ENCODE results near the gene ATRAID. TPM values are rescaled to one million over a fixed set of nuclear protein-coding genes. Genes with fewer than 3 reads are reported as not detected.
A peak's percentile ranks its signal among the peaks of the same experiment; 100 is the strongest.

ATRAID gene
- total RNA-seq, 6 donors from 2014 or later = 53.4 to 126 (median 112) TPM

DNA sequence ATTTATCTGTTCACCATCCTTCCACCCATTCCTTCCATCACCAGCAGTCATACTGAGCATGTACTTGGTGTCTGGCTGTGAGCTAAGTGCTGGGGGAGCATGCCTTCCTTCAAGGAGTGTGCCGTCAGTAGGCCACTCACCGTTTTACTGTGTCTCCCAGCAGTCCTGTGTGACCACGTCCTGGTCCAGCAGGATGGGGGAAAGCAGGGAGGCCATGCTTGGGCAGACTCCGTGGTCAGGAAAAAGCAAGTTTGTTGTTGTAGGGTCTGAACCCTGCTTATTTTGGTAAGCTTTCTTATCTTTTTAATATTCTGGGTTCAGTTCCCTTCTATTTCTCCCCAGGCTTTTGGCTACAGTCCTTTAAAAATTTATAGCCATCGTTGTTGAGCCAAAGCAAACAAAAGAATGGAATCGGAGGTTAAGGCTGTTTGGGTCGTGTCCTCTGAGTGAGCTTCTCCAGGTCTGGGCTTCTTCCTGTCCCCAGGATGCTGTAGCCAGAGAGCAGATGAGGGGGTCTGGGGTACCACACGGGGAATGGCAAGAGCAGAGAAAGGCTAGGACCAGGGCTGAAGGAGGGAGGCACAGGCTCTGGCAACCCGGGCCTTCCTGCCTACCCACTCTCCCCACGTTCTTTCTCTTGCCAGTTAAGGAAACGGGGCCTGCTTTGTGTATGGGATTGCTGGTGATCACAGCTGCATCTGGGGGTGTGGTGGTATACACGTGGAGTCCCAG lies 37.5 kb downstream of the ATRAID start:
- DNase-seq (no peak), ATAC-seq (ENCODE audit: low FRiP score in 2 of 2) (no peak)
- H3K27ac ChIP-seq = no peak overlapping the region
- no peak overlapping the region for H3K4me3 ChIP-seq
- H3K27me3 ChIP-seq = peaks cover 0 to 4% (median 0%) of the 10 kb centered on the region in 4 donors
- no peaks in the 10 kb centered on the region for H3K9me3 ChIP-seq
- TF ChIP-seq POLR2AphosphoS5 (IDR thresholded peaks at IDR 0.05) = no peak
- TF ChIP-seq EP300 (IDR thresholded peaks at IDR 0.05) = no peak
- TF ChIP-seq CTCF (IDR thresholded peaks at IDR 0.05) = no peak
- no peak for TF ChIP-seq POLR2A (IDR thresholded peaks at IDR 0.05)
- peaks cover 0 to 2% (median 1%) of the 10 kb centered on the region in 4 donors for H3K36me3 ChIP-seq
- 65 to 68% methylated on average over 10 to 12 of the region's 12 CpGs for WGBS, 2 donors
- H3K4me1 ChIP-seq = peaks cover 0 to 9% (median 2%) of the 10 kb centered on the region in 4 donors

GRCh38 chr2:27249891-27250651 lies 38.2 kb downstream of the ATRAID start:
- H3K9me3 ChIP-seq = no peaks in the 10 kb centered on the region
- DNase-seq (peak; percentile 60 to 92), ATAC-seq (ENCODE audit: low FRiP score in 2 of 2) (peak; percentile 70 to 75)
- no peak overlapping the region for H3K27ac ChIP-seq
- TF ChIP-seq POLR2A (IDR thresholded peaks at IDR 0.05) (no peak), EP300 (IDR thresholded peaks at IDR 0.05) (no peak), POLR2AphosphoS5 (IDR thresholded peaks at IDR 0.05) (no peak), CTCF (IDR thresholded peaks at IDR 0.05) (peak; percentile 42 to 76 (median 60))
- H3K4me3 ChIP-seq = no peak overlapping the region
- peaks cover 0 to 4% (median 0%) of the 10 kb centered on the region in 4 donors for H3K27me3 ChIP-seq
- 21 to 57% methylated on average over 4 to 15 of the region's 22 CpGs for WGBS, 2 donors
- no peaks in the 10 kb centered on the region for H3K36me3 ChIP-seq
- peaks cover 0 to 9% (median 2%) of the 10 kb centered on the region in 4 donors for H3K4me1 ChIP-seq

- H3K9me3 ChIP-seq = no peaks in the 10 kb centered on the region
- peaks cover 0 to 4% (median 0%) of the 10 kb centered on the region in 4 donors for H3K27me3 ChIP-seq
- DNase-seq (no peak), ATAC-seq (ENCODE audit: low FRiP score in 2 of 2) (no peak)
- no peaks in the 10 kb centered on the region for H3K36me3 ChIP-seq
- H3K4me1 ChIP-seq = peaks cover 0 to 9% (median 2%) of the 10 kb centered on the region in 4 donors
- 58% methylated on average over 13 of the region's 13 CpGs for WGBS, 2 donors
- no peak overlapping the region for H3K4me3 ChIP-seq
- no peak overlapping the region for H3K27ac ChIP-seq
- TF ChIP-seq CTCF (IDR thresholded peaks at IDR 0.05) = no peak
- no peak for TF ChIP-seq POLR2A (IDR thresholded peaks at IDR 0.05)
- no peak for TF ChIP-seq POLR2AphosphoS5 (IDR thresholded peaks at IDR 0.05)
- no peak for TF ChIP-seq EP300 (IDR thresholded peaks at IDR 0.05)
Observed at GRCh38 chr2:27250652-27251379, 39.0 kb downstream of the ATRAID start.

GRCh38 chr2:27251766-27252165 lies 39.9 kb downstream of the ATRAID start:
- ATAC-seq (ENCODE audit: low FRiP score in 2 of 2) = no peak
- TF ChIP-seq CTCF (IDR thresholded peaks at IDR 0.05) (no peak), POLR2AphosphoS5 (IDR thresholded peaks at IDR 0.05) (no peak), EP300 (IDR thresholded peaks at IDR 0.05) (no peak), POLR2A (IDR thresholded peaks at IDR 0.05) (no peak)
- Histone ChIP-seq H3K36me3 (no peaks in the 10 kb centered on the region), H3K27me3 (peaks cover 0 to 4% (median 0%) of the 10 kb centered on the region in 4 donors), H3K9me3 (no peaks in the 10 kb centered on the region), H3K4me1 (peaks cover 0 to 9% (median 2%) of the 10 kb centered on the region in 4 donors), H3K27ac (no peak overlapping the region), H3K4me3 (no peak overlapping the region)
- 82% methylated on average over 13 of the region's 13 CpGs for WGBS, 2 donors
- DNase-seq = no peak

Measured in upper lobe of left lung (tissue), 6 donors.